ENCODE measurements around the gene IFITM5.
"Not testable (repeated sequence)": the region's sequence is repeated elsewhere in the genome, so short reads cannot be mapped to it uniquely, and the experiment has no call there.

IFITM5 gene

GRCh38 chr11:296171-297050 lies 2.9 kb downstream of the IFITM5 start:
- no peak for DNase-seq

GRCh38 chr11:295351-296170 lies 3.8 kb downstream of the IFITM5 start:
- no peak for DNase-seq

GRCh38 chr11:294780-295179 lies 4.5 kb downstream of the IFITM5 start:
- no peak for DNase-seq

GRCh38 chr11:293852-294661 lies 5.3 kb downstream of the IFITM5 start:
- DNase-seq = no peak

- no peak for DNase-seq
Observed at GRCh38 chr11:293271-293851, 6.0 kb downstream of the IFITM5 start.

GRCh38 chr11:292211-293121 lies 6.9 kb downstream of the IFITM5 start:
- no peak for DNase-seq

GRCh38 chr11:291281-292210 lies 7.8 kb downstream of the IFITM5 start:
- no peak for DNase-seq

- DNase-seq = no peak
Observed at GRCh38 chr11:290621-291231, 8.6 kb downstream of the IFITM5 start.

- DNase-seq = no peak
Observed at GRCh38 chr11:289712-290620, 9.4 kb downstream of the IFITM5 start.

- DNase-seq = no peak
Observed at GRCh38 chr11:289398-289711, 10.0 kb downstream of the IFITM5 start.

- DNase-seq = peak in 3 of 56 donors; percentile 31 to 58 (median 42)
Observed at GRCh38 chr11:288478-289397, 10.6 kb downstream of the IFITM5 start, which contains the start of gene PGGHG. Gene PGGHG (plus strand): TSS chr11:289126. CDS start chr11:289817, 691 bp downstream.

- no peak for DNase-seq
Observed at GRCh38 chr11:287821-288477, 11.4 kb downstream of the IFITM5 start.

- not testable (repeated sequence) for DNase-seq
Observed at GRCh38 chr11:286977-287820, 12.1 kb downstream of the IFITM5 start.

GRCh38 chr11:285894-286220 lies 13.5 kb downstream of the IFITM5 start:
- no peak for DNase-seq
